GM19324 (cell line): Measurements from ENCODE around the gene KLHL25.
A peak's percentile ranks its signal among the peaks of the same experiment; 100 is the strongest.

Experiments used
- ATAC-seq: cut with Tn5 transposase; IDR thresholded peaks from one replicate; pipeline ENCODE4 v1.9.1; 2021; ENCODE audit warnings: mild to moderate bottlenecking, moderate library complexity; ENCODE audit not compliant: unreplicated experiment, low FRiP score

KLHL25 gene

DNA sequence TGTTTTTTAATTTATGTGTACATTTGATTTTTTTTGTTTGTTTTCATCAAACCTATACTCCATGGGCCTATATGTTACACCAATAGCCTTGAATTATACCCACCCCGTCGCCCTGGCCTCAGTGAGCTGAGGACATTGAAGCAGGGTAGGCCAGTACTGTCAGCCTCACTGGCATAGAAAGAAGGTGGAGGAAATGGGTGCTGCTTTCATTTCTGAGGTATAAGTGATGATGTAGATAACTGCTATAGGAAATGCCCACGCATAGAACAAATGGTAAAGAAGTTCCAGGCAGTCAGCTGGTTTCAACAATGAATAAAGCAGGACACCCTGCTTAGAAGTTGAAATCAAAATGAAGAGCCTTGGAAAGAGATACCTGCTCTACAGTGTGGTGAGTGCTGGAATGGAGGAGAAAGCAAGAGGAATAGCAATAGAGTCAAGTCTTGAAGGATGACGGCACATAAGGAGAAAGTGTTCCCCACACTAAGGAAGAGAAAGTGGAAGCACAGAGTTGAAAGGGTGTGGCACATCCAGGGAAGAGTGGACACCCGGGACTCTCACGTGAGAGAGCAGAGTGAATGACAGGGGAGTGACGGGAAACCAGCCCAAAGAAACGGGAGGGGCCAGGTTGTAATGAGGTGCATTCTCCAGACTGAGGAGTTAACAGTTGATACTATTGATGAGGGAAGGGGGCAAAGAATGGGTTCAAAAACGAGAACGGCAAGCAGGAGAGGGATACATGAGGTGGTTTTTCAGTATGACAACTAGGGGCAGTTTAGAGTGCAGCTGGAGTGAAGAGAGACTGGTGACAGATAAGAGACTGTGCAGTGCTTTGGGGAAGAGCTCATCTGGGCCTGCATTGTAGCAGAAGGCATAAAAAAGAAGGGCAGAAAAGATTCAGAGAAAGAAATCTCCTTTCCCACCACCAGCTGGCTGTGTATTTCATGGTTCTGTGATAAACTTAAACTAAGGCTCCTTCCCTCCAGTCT is 70.5 kb downstream of the KLHL25 start:
- ATAC-seq, result no peak

DNA sequence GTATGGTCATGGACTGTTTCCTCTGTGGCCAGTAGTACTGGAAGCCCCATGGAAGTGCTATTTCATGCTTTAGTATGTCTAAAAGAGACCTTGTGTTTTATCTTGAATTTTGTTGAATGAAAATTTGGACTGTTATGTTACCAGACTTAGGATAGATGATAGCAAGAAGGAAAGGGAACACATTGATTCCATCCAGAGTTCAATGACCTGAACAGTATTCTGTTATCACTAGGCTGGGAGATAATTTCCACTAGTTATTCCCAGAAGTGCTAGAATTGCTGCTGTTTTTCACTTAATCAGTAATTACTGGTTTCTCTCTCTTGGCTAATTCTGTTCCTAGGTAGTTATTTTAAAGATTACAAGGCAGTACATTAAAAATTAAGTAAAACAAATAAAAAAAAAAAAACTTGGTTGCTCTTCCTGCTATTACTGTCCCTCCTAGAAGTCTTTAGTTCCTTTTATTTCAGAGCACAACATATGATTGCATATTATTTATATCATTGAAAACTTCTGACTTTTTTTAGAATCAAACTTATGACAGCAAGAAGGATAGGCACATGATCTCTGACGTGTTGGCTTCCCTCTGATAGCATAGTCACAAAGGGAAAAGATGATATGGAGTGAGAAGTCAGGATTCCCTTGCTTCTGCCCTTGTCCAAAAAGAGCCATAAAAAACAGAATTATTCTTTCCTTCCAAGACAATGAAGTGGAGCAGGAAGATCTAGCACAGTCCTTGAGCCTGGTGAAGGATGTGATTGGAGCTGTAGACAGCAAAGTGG is 72.2 kb downstream of the KLHL25 start:
- no peak for ATAC-seq

DNA sequence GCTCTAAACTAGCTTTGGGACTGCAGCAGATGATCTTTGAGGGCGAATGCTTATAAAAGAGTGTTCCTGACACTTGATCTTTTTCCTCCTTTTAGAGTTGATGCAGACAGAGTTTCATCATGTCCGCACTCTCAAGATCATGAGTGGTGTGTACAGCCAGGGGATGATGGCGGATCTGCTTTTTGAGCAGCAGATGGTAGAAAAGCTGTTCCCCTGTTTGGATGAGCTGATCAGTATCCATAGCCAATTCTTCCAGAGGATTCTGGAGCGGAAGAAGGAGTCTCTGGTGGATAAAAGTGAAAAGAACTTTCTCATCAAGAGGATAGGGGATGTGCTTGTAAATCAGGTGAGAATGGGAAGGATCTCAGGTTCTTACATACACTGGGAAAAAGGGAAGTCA is 75.7 kb downstream of the KLHL25 start:
- ATAC-seq, result no peak

GRCh38 chr15:85718271-85718971 is 76.3 kb downstream of the KLHL25 start:
- ATAC-seq, result peak; percentile 63

GRCh38 chr15:85717212-85717611 is 77.5 kb downstream of the KLHL25 start:
- ATAC-seq, result no peak

DNA sequence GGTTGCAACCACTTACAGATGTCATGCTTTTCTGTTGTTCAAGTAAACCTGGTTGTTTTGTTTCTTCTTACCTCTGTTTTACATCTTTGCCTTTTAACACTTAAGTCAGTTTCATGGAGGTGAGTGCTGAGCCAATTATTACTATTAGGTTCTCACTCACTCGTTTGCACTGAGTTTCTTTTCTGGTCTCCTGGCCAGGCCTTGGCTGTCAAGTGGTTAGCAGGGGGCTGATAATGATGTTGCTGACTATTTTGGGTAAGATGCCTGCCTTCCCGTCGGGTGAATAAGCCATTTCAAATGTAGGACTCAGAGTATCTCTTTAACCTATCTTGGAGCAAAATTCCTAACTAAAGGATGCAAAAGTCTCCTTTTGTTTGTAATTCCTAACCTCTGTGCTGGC is 78.5 kb downstream of the KLHL25 start:
- no peak for ATAC-seq

- ATAC-seq, result no peak
Observed at GRCh38 chr15:85711580-85712192, 83.0 kb downstream of the KLHL25 start.

DNA sequence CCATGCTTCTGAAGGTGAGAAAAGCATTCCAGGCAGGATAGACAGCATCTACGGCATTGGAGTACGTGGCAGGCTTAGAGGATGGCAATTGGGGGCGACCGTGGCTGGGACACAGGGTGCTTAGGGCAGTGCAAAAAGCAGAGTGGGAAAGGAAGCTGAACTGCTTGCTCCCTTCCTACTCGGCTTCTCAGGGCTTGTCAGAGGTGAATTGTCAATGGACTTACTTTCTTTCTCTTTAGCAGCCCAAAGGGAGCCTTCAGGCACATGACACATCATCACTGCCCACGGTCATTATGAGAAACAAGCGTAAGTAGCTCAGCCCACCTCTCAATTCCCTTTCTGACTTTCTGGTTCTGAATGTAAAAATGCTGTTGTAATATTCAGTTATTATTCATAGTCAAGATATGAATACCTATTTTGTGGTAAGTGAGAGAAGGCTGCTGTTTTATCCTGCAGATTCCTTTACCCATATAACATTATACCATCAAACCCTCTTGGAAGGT is 84.3 kb downstream of the KLHL25 start:
- ATAC-seq, result no peak
